Testis (tissue), 2 donors: ENCODE results near the gene TEX101.

Source experiments
- CTCF ChIP-seq, 3 experiments: fragments of 450-650 bp in 2 of 3; fragments of 200-600 bp in 1 of 3; sonication (generic) in 1 of 3; IDR thresholded peaks; one replicate each; pipeline ENCODE4 v1.5.1; 2016 to 2019; ENCODE audit warnings: antibody characterized with exemption in 3 of 3, mild to moderate bottlenecking in 2 of 3, moderate library complexity in 1 of 3
- POLR2A ChIP-seq: fragments of 450-650 bp; IDR thresholded peaks from one replicate; pipeline ENCODE4 v1.6.1; 2017; ENCODE audit warnings: antibody characterized with exemption, mild to moderate bottlenecking, moderate library complexity

GRCh38 chr19:43441716-43442115 lies 27.0 kb downstream of the TEX101 start:
- TF ChIP-seq CTCF (IDR thresholded peaks at IDR 0.05): no peak
- no peak for TF ChIP-seq POLR2A
